IgD-negative memory B cell (primary cell): ENCODE data around the gene CIC. TPM values are rescaled to one million over a fixed set of nuclear protein-coding genes. Genes with fewer than 3 reads are reported as not detected.
"Not testable (repeated sequence)": the region's sequence is repeated elsewhere in the genome, so short reads cannot be mapped to it uniquely, and the experiment has no call there.

ENCODE experiments used
- H3K27ac Mint-ChIP-seq, 3 donors: one replicate each; pipeline ENCODE4 v1.8.0; 2020 to 2022; ENCODE audit warnings: mild to moderate bottlenecking in 3 of 3, mixed read lengths in 3 of 3, moderate library complexity in 1 of 3
- H3K27me3 Mint-ChIP-seq: one replicate; pipeline ENCODE4 v1.8.0; 2021; ENCODE audit warnings: mixed read lengths
- H3K36me3 Mint-ChIP-seq: one replicate; pipeline ENCODE4 v1.8.0; 2020; ENCODE audit warnings: mild to moderate bottlenecking, mixed read lengths
- H3K4me1 Mint-ChIP-seq, 3 donors: one replicate each; pipeline ENCODE4 v1.8.0; 2020 to 2022; ENCODE audit warnings: mixed read lengths in 3 of 3, mild to moderate bottlenecking in 1 of 3
- H3K4me3 Mint-ChIP-seq, 4 donors: one replicate each; pipeline ENCODE4 v1.8.0; 2020 to 2022; ENCODE audit warnings: mild to moderate bottlenecking in 4 of 4, mixed read lengths in 4 of 4, moderate library complexity in 3 of 4
- H3K9me3 Mint-ChIP-seq, 3 donors: one replicate each; pipeline ENCODE4 v1.8.0; 2020 to 2021; ENCODE audit warnings: mixed read lengths in 3 of 3, mild to moderate bottlenecking in 1 of 3
- polyA plus RNA-seq: library from polyadenylated mRNA; unstranded; fragments of 300-500 nt; fragmentation: Illumina TruSeq; gene quantifications from one replicate; pipeline ENCODE4 v1.2.3, GENCODE V29; 2021

CIC gene
- polyA plus RNA-seq, 1 donor from 2014 or later = 4.5 TPM

- H3K27ac Mint-ChIP-seq = peak overlapping the region in 2 of 3 donors; percentile 51 to 82
- H3K4me1 Mint-ChIP-seq = peaks cover 13 to 22% (median 22%) of the 10 kb centered on the region in 3 donors
- peak overlapping the region; percentile 90 to 97 (median 94) for H3K4me3 Mint-ChIP-seq
- no peaks in the 10 kb centered on the region for H3K9me3 Mint-ChIP-seq
- peaks cover 12% of the 10 kb centered on the region for H3K27me3 Mint-ChIP-seq
- no peaks in the 10 kb centered on the region for H3K36me3 Mint-ChIP-seq
Measured at GRCh38 chr19:42325896-42326771, 57.1 kb downstream of the CIC start.

DNA sequence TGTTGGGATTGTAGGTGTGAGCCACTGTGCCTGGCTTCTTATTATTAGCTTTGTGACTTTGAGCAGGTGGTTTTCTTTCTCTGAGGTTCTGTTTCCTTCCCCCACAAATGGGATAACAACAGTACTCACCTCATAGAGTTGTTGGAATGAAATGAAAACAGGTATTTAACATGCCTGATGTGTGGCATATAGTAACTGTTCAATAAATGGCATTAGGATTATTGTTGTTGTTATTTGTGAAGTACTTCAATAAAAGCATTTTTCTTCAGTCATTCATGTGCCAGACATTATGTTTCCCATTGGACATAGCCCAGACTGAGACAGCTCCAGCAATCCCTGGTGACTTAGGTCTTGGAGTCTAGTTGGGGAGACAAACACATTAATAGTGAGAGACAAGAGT, 57.9 kb downstream of the CIC start:
- Mint-ChIP-seq H3K9me3 (no peaks in the 10 kb centered on the region), H3K27me3 (peaks cover 12% of the 10 kb centered on the region), H3K4me3 (peak overlapping the region in 3 of 4 donors; percentile 34 to 97 (median 90)), H3K27ac (no peak overlapping the region), H3K4me1 (peaks cover 13 to 22% (median 22%) of the 10 kb centered on the region in 3 donors), H3K36me3 (no peaks in the 10 kb centered on the region)

DNA sequence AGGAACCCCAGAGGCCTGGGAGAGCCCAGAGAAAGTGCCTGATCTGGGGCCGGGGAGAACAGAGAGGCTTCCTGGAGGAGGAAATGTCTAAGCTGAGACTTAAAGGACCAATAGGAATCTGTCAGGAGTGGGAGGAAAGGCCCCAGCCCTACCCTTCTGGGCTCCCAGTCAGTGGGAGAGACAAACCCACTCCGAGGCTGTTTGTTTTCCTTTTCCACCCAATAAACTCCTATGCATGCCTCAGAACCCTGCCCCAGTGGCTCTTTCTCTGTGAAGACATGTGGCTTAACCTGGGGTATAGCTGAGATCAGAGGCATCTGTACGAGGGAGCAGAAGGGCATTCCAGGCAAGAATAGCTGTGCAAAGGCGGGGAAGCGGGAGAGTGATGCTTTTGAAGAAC, 58.3 kb downstream of the CIC start:
- peaks cover 13 to 22% (median 22%) of the 10 kb centered on the region in 3 donors for H3K4me1 Mint-ChIP-seq
- peak overlapping the region in 2 of 3 donors; percentile 31 to 76 for H3K27ac Mint-ChIP-seq
- no peaks in the 10 kb centered on the region for H3K9me3 Mint-ChIP-seq
- H3K27me3 Mint-ChIP-seq = peaks cover 9% of the 10 kb centered on the region
- no peaks in the 10 kb centered on the region for H3K36me3 Mint-ChIP-seq
- peak overlapping the region; percentile 2 to 90 (median 35) for H3K4me3 Mint-ChIP-seq

DNA sequence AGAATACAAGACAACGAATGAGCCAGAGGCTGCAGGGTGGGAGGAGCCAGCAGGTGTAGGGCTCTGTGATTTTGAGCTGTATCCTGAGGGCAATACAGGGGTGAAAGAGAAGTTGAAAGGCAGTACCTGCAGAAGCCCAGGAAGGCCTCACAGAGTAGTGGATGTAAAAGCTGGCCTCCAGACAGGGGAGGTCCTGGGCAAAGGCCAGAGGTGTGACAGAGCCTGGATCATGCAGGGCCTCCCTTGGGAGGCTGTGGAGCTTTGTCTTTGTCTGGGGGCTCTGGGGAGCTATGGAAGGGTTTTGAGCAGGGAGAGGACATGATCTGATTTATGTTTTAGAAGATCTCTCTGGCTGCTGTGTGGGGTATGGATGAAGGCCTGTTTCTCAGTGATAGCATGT, 59.1 kb downstream of the CIC start:
- Mint-ChIP-seq H3K27ac (peak overlapping the region in 1 of 3 donors; percentile 76), H3K4me3 (peak overlapping the region in 2 of 4 donors; percentile 42 to 57), H3K27me3 (peaks cover 8% of the 10 kb centered on the region), H3K9me3 (no peaks in the 10 kb centered on the region), H3K36me3 (no peaks in the 10 kb centered on the region), H3K4me1 (peaks cover 13 to 24% (median 18%) of the 10 kb centered on the region in 3 donors)

GRCh38 chr19:42328854-42329253, 59.8 kb downstream of the CIC start:
- Mint-ChIP-seq H3K4me3 (peak overlapping the region in 1 of 4 donors; percentile 16), H3K27me3 (peaks cover 5% of the 10 kb centered on the region), H3K4me1 (peaks cover 16 to 28% (median 18%) of the 10 kb centered on the region in 3 donors), H3K27ac (peak overlapping the region in 1 of 3 donors; percentile 76), H3K9me3 (no peaks in the 10 kb centered on the region), H3K36me3 (no peaks in the 10 kb centered on the region)

GRCh38 chr19:42330241-42330711, 61.2 kb downstream of the CIC start:
- Mint-ChIP-seq H3K9me3 (no peaks in the 10 kb centered on the region), H3K4me3 (peak overlapping the region in 1 of 4 donors; percentile 11), H3K27me3 (no peaks in the 10 kb centered on the region), H3K4me1 (peaks cover 13 to 25% (median 16%) of the 10 kb centered on the region in 3 donors), H3K36me3 (no peaks in the 10 kb centered on the region), H3K27ac (no peak overlapping the region)

DNA sequence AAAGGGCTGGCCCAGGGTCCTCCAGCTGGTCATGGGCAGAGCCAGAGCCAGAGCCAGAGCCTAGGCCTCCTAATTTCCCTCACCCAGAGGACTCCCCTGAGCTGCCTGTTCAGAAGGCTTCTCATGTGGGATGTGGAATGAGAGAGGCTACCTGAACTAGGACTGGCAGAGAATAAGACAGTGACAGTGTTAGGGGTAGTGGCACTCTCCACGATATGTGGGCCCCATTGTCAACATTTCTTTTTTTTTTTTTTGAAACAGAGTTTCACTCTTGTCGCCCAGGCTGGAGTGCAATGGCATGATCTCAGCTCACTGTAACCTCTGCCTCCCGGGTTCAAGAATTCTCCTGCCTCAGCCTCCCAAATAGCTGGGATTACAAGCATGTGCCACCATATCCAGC, 62.3 kb downstream of the CIC start:
- not testable (repeated sequence) for H3K36me3 Mint-ChIP-seq, H3K9me3 Mint-ChIP-seq, H3K4me3 Mint-ChIP-seq, H3K27ac Mint-ChIP-seq, H3K27me3 Mint-ChIP-seq
- peaks cover 8 to 22% (median 14%) of the 10 kb centered on the region in 3 donors for H3K4me1 Mint-ChIP-seq

DNA sequence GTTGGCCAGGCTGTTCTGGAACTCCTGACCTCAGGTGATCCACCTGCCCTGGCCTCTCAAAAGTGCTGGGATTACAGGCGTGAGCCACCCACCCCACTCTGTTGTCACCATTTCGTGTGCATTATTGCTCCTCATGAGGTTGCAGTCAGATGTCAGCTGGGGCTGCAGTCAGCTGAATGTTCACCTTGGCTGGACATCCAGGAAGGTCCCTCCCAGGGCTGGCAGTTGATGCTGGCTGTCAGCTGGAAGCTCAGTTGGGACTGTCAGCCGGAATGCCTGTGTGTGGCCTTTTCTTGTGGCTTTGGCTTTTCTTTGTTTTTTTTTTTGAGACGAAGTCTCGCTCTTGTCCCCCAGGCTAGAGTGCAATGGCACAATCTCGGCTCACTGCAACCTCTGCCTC, 63.0 kb downstream of the CIC start:
- no peaks in the 10 kb centered on the region for H3K36me3 Mint-ChIP-seq
- no peak overlapping the region for H3K4me3 Mint-ChIP-seq
- H3K27ac Mint-ChIP-seq = no peak overlapping the region
- H3K9me3 Mint-ChIP-seq = no peaks in the 10 kb centered on the region
- H3K27me3 Mint-ChIP-seq = no peaks in the 10 kb centered on the region
- H3K4me1 Mint-ChIP-seq = peaks cover 3 to 17% (median 8%) of the 10 kb centered on the region in 3 donors

DNA sequence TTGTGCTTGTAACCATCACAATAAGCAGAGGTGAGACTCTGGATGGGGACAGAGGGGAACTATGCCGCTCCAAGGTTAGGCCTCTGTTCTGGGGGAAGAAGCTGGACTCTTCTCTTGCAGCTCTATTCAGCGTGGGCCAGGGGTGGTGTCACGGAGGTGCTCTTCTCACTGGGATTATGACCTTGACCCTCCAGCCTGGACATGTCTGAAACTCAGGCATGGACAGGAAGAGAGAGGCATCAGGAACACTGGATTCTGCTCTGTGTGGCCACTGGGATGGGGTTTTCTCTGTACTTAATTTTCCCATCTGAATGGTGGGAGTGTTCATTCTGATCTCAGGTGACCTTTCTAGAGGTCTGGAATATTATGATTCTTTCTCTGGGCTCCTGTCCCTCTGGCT, 64.0 kb downstream of the CIC start:
- no peaks in the 10 kb centered on the region for H3K9me3 Mint-ChIP-seq
- H3K36me3 Mint-ChIP-seq = no peaks in the 10 kb centered on the region
- no peaks in the 10 kb centered on the region for H3K27me3 Mint-ChIP-seq
- no peak overlapping the region for H3K27ac Mint-ChIP-seq
- peaks cover 0 to 14% (median 6%) of the 10 kb centered on the region in 3 donors for H3K4me1 Mint-ChIP-seq
- no peak overlapping the region for H3K4me3 Mint-ChIP-seq

DNA sequence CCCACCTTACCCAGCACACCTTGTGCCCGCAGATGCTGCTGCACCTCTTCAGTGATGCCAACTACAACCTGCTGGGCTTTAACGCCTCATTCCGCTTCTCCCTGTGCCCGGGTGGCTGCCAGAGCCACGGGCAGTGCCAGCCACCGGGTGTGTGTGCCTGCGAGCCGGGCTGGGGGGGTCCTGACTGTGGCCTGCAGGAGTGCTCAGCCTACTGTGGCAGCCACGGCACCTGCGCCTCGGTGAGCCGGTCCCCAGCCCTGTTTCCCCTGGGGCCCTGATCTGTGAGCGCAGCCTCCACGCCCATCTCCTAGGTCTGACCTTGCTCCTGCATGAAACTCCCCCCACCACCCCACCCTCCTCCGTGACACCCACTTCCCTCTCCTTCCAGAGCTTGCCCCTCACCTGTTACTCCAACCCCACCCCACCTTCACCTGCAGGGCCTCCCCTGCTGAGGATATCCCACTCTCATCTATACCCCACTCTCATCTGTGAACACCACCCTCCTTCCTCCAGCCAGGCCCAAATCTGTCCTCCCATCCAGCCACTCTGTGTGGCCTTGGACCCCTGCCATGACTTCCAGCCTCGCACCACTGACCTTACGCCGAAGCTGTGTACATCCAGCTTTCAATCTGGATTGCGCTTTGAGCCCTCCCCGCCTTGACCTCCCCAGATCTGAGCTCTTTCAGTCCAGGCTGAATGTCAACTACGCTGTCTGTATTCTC, 65.1 kb downstream of the CIC start:
- no peak overlapping the region for H3K27ac Mint-ChIP-seq
- H3K4me3 Mint-ChIP-seq = no peak overlapping the region
- peaks cover 2% of the 10 kb centered on the region for H3K36me3 Mint-ChIP-seq
- H3K27me3 Mint-ChIP-seq = no peaks in the 10 kb centered on the region
- peaks cover 4 to 9% (median 5%) of the 10 kb centered on the region in 3 donors for H3K4me1 Mint-ChIP-seq
- H3K9me3 Mint-ChIP-seq = no peaks in the 10 kb centered on the region

DNA sequence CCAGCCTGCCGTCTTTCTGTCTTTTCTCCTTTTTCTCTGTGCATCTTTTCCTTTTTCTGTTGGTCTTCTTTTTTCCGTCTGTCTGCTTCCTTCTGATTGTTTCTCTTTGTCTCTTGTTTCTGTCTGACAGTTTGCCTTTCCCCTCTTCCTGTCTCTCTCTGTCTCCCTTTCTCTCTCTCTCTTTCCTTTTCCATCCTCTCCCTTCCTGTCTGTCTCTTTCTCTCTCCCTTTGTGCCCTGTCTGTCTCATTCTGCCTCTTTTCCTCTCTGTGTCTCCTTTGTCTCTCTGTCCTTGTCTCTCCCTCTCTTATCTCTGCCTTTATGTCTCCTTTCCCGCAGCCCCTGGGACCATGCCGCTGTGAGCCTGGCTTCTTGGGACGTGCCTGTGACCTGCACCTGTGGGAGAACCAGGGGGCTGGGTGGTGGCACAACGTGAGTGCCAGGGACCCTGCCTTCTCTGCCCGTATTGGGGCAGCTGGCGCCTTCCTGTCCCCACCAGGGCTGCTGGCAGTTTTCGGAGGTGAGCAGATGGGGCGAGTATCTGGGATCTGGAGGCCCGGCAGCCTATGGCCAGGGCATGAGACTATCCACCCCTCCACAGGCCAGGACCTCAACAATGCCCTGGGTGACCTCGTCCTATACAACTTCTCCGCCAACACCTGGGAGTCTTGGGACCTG, 65.8 kb downstream of the CIC start:
- Mint-ChIP-seq H3K27me3 (no peaks in the 10 kb centered on the region), H3K4me1 (peaks cover 2 to 7% (median 4%) of the 10 kb centered on the region in 3 donors), H3K27ac (no peak overlapping the region), H3K36me3 (peaks cover 2% of the 10 kb centered on the region), H3K4me3 (no peak overlapping the region), H3K9me3 (no peaks in the 10 kb centered on the region)

DNA sequence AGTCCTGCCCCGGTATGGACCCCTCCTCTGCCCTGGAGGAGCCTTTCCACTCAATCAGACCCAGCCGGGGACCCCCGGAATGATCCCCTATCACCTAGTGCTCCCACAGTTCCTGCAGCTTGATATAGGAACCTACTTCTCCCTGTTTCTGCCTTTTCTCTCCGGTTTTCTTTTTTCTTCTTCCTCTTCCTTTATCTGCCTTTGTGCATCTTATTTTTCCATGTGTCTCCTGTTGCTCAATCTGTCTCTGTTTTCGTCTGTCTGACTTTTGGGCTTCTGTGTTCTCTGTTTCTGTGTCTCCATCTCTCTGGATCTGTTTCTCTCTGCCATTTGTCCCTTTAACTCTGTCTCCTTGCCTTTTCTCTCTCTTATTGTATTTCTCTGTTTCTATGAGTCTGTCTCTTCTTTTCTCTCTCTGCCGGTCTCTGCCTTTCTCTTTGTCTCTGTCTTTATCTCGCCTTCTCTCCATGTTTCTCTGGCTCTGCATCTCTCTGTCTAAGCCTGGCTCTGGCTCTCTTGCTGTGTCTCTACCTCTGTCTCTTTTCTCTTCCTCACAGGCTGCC, 66.4 kb downstream of the CIC start:
- Mint-ChIP-seq H3K9me3 (no peaks in the 10 kb centered on the region), H3K4me1 (peaks cover 2 to 7% (median 4%) of the 10 kb centered on the region in 3 donors), H3K27ac (no peak overlapping the region), H3K4me3 (no peak overlapping the region), H3K36me3 (peaks cover 2% of the 10 kb centered on the region), H3K27me3 (no peaks in the 10 kb centered on the region)

DNA sequence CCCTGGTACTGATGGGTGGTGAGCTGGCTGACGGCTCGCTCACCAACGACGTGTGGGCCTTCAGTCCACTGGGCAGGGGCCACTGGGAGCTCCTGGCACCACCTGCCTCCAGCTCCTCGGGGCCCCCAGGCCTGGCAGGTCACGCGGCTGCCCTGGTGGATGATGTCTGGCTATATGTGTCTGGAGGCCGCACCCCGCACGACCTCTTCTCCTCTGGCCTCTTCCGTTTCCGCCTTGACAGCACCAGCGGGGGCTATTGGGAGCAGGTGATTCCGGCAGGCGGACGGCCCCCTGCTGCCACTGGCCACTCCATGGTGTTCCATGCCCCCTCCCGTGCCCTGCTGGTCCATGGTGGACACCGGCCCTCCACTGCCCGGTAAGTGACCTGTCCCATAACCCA, 66.9 kb downstream of the CIC start:
- Mint-ChIP-seq H3K4me1 (peaks cover 2 to 7% (median 4%) of the 10 kb centered on the region in 3 donors), H3K27me3 (no peaks in the 10 kb centered on the region), H3K9me3 (no peaks in the 10 kb centered on the region), H3K27ac (no peak overlapping the region), H3K36me3 (peaks cover 2% of the 10 kb centered on the region), H3K4me3 (no peak overlapping the region)

GRCh38 chr19:42339126-42339860, 70.2 kb downstream of the CIC start:
- not testable (repeated sequence) for H3K9me3 Mint-ChIP-seq, H3K4me3 Mint-ChIP-seq, H3K36me3 Mint-ChIP-seq, H3K4me1 Mint-ChIP-seq, H3K27me3 Mint-ChIP-seq, H3K27ac Mint-ChIP-seq
